ENCODE results near the gene PRM1.

Gene PRM1

DNA sequence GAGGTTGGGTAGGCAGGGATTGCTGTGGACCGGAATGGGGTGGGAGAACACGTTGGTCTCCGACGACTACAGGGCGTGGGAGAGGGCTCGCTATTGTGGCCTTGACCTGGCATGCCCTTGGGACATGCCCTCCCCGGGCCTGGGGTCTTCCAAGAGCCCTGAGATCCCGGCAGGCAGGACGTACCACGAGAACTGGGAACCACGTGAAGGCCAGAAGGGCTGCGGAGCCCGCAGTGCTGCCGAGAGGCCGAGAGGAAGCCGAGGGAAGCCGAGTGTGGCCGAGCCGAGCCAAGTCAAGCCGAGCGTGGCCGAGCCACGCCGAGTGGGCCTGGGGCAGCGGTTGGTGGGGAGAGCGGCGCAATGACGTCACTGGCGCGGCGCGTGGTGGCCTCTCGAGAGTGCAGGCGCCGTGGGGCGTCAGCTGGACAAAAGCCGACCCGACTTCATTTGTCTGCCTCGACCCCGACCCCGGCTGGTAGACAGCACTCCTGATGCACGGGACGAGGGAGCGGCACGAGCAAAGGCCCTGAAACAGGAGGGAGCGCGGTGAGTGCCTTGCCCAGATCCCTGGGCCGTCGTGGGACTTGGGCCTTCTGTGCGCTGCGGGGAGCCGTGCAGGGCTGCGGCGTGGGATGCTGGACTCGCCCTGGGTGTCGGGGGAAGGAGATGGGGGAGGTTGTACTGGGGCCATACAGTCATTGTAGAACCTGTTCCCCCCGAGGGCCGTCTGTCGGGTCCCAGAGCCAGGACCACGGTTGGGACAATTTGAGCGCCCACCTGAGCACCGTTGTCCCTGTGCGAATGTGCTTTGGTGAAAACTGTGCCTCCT lies 31.7 kb downstream of the PRM1 start:
- TF ChIP-seq, protein P1, sequence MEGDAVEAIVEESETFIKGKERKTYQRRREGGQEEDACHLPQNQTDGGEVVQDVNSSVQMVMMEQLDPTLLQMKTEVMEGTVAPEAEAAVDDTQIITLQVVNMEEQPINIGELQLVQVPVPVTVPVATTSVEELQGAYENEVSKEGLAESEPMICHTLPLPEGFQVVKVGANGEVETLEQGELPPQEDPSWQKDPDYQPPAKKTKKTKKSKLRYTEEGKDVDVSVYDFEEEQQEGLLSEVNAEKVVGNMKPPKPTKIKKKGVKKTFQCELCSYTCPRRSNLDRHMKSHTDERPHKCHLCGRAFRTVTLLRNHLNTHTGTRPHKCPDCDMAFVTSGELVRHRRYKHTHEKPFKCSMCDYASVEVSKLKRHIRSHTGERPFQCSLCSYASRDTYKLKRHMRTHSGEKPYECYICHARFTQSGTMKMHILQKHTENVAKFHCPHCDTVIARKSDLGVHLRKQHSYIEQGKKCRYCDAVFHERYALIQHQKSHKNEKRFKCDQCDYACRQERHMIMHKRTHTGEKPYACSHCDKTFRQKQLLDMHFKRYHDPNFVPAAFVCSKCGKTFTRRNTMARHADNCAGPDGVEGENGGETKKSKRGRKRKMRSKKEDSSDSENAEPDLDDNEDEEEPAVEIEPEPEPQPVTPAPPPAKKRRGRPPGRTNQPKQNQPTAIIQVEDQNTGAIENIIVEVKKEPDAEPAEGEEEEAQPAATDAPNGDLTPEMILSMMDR (IDR thresholded peaks at IDR 0.05; ENCODE audit: extremely low read depth, insufficient read depth, missing control alignments) = no peak
- DNase-seq (ENCODE audit: low spot score) = no peak
- in situ Hi-C loops (cut with MboI; ENCODE audit: low pct_unique_long_range_greater_than_20kb, low sequenced_read_pairs, unreplicated experiment) = loop anchor here (10.0 kb wide), 1 partner anchor 285 kb away; no protein-coding TSS in a partner anchor

DNA sequence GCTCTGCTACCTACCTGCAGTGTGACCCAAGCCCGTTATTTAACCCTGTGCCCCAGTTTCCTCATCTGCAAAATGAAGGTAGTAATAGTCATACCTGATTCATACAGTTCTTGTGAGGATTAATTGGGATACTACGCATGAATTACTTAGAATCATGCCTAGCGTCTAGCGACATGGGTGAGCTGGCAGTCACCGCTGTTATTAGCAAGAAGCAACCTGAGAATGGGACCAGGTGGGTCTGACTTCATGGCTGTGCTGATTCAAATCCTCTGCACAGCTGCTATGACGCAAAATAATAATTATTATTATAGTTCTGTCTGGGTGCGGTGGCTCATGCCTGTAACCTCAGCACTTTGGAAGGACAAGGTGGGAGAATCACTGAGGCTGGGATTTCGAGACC lies 33.0 kb downstream of the PRM1 start:
- TF ChIP-seq, protein P1 (IDR thresholded peaks at IDR 0.05; ENCODE audit: extremely low read depth, insufficient read depth, missing control alignments) = no peak
- in situ Hi-C loops (cut with MboI; ENCODE audit: low pct_unique_long_range_greater_than_20kb, low sequenced_read_pairs, unreplicated experiment) = no loop called here
- no peak for DNase-seq (ENCODE audit: low spot score)

DNA sequence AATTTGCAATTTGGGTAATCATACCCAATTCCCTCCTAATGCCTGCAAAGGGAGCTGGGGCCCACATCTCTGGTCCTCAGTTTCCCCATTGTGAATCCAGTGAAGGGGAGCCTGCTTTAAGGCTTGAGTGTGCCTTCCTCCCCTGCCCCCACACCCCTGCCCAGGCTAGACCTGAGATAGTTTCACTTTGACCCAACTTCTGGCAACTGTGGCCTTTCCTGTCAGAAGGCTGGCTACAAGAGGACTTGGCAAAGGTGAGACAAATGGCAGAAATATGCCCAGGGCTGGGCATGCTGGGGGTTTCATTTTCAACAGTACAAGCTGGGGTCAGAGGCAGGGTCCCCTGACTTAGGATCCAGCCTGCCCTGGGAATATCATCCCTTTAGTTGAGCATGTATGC lies 35.1 kb downstream of the PRM1 start:
- DNase-seq (ENCODE audit: low spot score) = no peak
- TF ChIP-seq, protein P1 (IDR thresholded peaks at IDR 0.05; ENCODE audit: extremely low read depth, insufficient read depth, missing control alignments) = no peak
- in situ Hi-C loops (cut with MboI; ENCODE audit: low pct_unique_long_range_greater_than_20kb, low sequenced_read_pairs, unreplicated experiment) = no loop called here

DNA sequence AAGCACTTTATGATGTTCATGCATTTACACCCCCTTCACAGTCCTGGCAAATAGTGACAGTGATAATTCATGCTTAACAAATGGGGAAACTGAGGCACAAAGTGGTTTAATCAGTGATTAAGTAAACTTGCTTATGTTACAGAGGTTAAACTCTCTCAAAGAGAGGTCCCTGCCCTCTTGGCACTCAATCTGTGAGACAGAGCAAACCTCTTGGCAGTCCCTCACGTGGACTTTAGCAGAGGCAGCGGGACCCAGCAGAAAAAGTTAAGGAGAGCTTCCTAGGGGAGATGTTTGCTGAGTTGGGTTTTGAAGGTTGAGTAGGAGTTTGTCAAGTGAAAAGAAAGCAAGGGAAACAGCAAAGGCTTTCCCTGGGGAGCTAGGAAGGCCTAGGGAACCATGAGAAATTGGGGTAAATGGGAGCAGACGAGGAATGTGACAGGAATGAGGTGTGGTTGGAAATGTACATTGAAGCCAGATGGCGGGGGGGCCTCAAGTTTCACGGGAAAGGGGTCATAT lies 35.9 kb downstream of the PRM1 start:
- DNase-seq (ENCODE audit: low spot score) = no peak
- in situ Hi-C loops (cut with MboI; ENCODE audit: low pct_unique_long_range_greater_than_20kb, low sequenced_read_pairs, unreplicated experiment) = no loop called here
- TF ChIP-seq, protein P1 (IDR thresholded peaks at IDR 0.05; ENCODE audit: extremely low read depth, insufficient read depth, missing control alignments) = no peak

DNA sequence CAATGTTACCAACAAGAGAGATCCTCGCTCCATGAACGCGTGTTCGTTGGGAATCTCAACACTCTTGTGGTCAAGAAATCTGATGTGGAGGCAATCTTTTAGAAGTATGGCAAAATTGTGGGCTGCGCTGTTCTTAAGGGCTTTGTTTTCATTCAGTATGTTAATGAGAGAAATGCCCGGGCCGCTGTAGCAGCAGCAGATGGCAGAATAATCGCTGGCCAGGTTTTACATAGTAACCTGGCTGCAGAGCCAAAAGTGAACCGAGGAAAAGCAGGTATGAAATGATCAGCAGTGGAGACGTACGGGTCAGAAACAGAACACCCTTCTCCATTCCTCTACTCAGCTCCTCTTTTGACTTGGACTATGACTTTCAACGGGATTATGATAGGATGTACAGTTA lies 38.5 kb downstream of the PRM1 start:
- TF ChIP-seq, protein P1 (IDR thresholded peaks at IDR 0.05; ENCODE audit: extremely low read depth, insufficient read depth, missing control alignments) = no peak
- DNase-seq (ENCODE audit: low spot score) = no peak
- in situ Hi-C loops (cut with MboI; ENCODE audit: low pct_unique_long_range_greater_than_20kb, low sequenced_read_pairs, unreplicated experiment) = no loop called here

DNA sequence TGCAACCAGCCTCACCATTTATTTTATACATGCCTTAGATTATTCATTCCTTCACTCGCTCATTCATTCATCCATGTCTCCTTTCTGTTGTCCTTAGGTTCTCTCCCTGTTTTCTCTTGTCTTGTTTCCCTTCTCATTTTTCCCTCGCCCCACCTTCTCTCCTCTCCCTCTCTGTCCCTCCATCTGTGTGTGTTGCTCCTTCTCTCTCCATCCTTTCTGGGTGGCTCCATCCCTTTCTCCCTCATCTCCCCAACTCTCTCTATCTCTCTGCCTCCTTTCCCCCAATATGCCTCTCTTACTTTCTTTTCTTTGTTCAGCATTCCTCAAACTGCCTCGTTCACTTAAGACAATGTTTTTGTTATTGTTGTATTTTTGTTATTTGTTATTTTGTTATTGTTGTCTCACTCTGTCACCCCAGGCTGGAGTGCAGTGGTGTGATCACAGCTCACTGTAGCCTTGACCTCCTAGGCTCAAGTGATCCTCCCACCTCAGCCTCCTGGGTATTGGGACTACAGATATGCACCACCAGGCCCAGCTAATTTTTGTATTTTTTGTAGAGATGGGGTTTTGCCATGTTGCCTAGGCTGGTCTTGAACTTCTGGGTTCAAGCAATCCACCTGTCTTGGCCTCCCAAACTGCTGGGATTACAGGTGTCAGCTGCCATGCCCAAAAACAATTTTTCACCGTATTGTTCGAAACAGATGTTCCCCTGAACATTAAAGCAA lies 39.5 kb downstream of the PRM1 start:
- TF ChIP-seq, protein P1 (IDR thresholded peaks at IDR 0.05; ENCODE audit: extremely low read depth, insufficient read depth, missing control alignments) = no peak
- no peak for DNase-seq (ENCODE audit: low spot score)
- in situ Hi-C loops (cut with MboI; ENCODE audit: low pct_unique_long_range_greater_than_20kb, low sequenced_read_pairs, unreplicated experiment) = no loop called here

Measured in GM13977 (cell line).